G401 (cell line): Measurements from ENCODE around the gene RABL2B. TPM values are rescaled to one million over a fixed set of nuclear protein-coding genes. Genes with fewer than 3 reads are reported as not detected.

ENCODE experiments used
- DNase-seq: peaks from one replicate; pipeline ENCODE4 v3.0.0-alpha.2; 2015; ENCODE audit warnings: low spot score
- in situ Hi-C: cut with HindIII; loops from 2 replicates; pipeline ENCODE4 v1.10.0; 2016; ENCODE audit warnings: low sequenced_read_pairs, mixed read lengths
- total RNA-seq: library from RNA; depleted of rRNA; stranded (reverse); fragments of >200 nt; shearing (Covaris generic); gene quantifications from 2 replicates; pipeline ENCODE4 v1.2.3, GENCODE V29; 2014

RABL2B gene
- total RNA-seq, 1 experiment from 2014 or later: 24.8 TPM

DNA sequence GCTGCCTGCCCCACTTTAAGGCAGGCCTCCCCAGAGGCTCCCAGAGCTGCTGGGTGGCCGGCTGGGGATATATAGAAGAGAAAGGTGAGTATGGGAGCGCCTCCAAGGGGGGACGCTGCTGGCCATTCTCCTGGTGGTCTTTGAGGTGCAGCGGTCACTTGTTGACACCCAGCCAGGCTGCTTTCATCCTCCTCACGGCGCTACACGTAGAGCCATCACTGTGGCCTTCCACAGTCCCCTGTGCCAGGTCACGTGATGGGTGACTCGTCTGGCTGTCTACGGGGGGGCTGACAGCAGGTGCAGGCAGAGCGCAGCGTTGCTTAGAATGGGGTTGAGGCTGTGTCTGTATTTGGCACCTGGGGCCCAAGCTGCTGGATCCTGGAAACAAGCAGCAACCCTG, 43.5 kb downstream of the RABL2B start:
- in situ Hi-C loops: no loop called here

DNA sequence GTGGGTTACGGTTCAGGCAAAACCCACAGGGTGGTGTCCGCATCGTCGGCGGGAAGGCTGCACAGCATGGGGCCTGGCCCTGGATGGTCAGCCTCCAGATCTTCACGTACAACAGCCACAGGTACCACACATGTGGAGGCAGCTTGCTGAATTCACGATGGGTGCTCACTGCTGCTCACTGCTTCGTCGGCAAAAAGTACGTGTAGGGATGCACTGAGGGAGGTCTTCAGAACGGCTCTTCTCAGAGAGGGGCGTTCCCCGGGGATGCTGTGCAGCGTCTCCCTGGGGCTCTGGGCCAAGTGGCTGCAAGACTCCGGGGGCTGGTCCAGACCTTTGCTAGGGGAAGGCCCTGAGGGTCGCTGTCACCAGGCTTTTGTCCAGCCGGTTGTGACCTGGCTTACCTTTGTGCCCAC, 44.2 kb downstream of the RABL2B start:
- in situ Hi-C loops: no loop called here
- peak; percentile 5 for DNase-seq

More for the DNA sequence above, 43.5 kb downstream of the RABL2B start:
- DNase-seq: peak; percentile 72

- in situ Hi-C loops: no loop called here
- no peak for DNase-seq
These were observed 44.7 kb downstream of the RABL2B start for GRCh38 chr22:50738649-50739227.

DNA sequence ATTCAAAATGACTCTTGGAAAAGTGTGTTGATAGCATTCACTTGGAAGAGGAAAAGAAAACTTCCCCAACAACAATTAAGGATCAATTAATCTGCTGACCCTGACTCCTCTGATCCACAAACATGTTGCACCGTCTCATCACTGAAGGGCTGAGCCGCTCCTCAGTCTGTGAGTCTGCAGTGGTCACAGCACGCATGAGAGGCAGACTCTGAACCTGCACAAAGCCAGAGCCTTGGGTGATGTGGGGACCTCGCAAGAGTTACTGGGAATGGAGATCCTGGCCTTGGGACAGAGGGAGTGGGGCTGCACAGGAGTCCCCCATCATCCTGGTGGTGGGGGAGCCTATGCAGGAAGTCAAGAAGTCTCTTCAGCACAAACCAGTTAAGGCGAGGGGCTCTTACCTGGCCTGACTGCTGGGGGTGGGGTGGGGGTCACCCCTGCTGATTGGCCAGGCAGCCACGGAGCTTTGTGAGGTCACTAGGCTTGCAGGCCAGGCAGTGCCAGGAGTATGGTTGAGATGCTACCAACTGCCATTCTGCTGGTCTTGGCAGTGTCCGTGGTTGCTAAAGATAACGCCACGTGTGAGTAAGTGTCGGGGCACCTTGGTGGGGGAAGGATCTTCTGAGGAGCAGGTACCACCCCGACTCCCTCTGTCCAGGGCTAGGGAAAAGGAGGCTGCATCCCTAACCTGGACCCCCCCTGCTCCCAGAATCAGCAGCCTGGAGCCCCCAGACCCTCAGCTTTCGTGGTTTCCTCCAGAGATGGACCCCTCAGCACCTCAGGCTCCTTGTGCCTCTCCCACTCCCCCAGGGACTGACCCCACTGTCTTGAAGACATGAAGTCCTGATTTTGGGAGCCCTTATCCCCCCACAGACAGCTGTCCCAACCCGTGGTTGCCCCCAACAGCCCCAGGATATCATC, 45.4 kb downstream of the RABL2B start, which contains the start of gene ACR:
TSS of gene ACR (plus strand) at position 477 of the 921 bp plus-strand sequence. CDS start at position 509, 32 bp downstream.
- in situ Hi-C loops: no loop called here
- DNase-seq: peak; percentile 51

- in situ Hi-C loops: no loop called here
- no peak for DNase-seq
These were observed 47.8 kb downstream of the RABL2B start for GRCh38 chr22:50735739-50736030.

DNA sequence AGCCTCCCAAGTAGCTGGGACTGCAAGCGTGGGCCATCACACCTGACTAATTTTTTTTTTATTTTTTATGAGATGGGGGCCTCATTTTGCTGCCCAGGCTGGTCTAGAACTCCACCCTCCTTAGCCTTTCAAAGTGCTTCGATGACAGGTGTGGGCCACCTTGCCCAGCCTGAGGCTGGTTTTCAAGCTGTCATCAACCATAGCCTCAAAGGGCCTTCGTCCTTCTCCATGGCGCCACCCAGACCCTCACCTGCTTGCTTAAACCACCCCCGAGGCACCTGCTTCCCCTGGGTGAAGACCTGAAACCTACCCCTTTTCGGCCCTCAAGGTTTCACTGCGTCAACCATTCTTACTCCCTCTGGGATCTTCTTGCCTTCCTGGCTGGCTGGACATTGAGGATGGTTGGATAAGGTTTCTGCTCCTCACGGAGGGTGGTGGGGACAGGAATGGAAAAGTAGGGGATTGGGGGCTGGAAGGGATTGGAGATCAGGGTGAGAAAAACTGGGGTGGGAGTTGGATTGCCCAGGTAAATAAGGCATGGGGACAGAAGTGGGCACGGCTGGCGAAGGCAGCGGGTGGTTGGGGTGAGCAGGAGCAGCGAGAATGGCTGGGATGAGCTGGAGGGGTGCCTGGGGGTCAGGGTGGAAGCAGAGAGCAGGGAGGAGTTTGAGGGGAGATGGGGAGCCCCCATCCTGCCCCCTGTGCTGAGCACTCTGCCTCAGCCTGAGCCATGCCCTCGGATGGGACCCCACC, 48.3 kb downstream of the RABL2B start:
- in situ Hi-C loops: no loop called here
- DNase-seq: no peak

- DNase-seq: no peak
- in situ Hi-C loops: no loop called here
These were observed 49.1 kb downstream of the RABL2B start for GRCh38 chr22:50734343-50734771.

GRCh38 chr22:50733521-50734342, 49.7 kb downstream of the RABL2B start:
- peak; percentile 83 for DNase-seq
- in situ Hi-C loops: no loop called here

DNA sequence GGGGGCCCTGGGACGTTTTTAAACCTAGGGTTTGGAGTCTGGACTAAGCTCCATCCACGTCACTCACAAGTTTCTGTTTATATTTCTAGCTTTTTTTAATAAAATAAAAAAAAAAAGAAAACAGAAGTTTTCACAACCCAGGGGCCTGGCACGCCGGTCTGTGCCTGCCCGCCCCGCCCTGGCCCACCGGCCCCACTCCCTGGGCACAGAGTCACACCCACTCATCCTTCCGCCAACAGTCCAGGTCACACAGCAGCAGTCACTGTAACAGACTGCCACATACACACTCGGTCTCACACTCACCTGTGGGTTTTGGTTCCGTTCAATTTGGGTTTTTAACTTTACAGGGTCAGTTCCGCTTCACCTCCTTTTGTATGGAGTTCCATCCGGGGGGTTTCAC, 50.8 kb downstream of the RABL2B start:
- DNase-seq: peak; percentile 13
- in situ Hi-C loops: no loop called here

- in situ Hi-C loops: no loop called here
- peak; percentile 74 for DNase-seq
These were observed 51.4 kb downstream of the RABL2B start for GRCh38 chr22:50731811-50732624.

DNA sequence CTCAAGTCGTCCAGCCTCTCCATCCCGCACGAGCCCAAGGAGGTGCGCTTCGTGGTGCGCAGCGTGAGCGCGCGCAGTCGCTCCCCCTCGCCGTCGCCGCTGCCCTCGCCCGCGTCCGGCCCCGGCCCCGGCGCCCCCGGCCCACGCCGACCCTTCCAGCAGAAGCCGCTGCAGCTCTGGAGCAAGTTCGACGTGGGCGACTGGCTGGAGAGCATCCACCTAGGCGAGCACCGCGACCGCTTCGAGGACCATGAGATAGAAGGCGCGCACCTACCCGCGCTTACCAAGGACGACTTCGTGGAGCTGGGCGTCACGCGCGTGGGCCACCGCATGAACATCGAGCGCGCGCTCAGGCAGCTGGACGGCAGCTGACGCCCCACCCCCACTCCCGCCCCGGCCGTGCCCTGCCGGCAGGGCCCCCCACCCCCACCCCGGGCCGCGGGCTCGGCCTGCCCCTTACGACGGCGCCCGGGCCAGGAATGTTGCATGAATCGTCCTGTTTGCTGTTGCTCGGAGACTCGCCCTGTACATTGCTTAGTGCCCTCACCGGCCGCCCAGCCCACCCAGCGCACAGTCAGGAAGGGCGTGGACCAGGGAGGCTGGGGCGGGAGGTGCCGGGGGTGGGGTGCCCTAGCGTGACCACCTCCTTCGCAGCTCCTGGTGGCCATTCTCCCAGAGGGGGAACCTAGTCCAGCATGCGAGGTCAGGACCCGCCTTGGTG, 52.3 kb downstream of the RABL2B start:
- DNase-seq: no peak
- in situ Hi-C loops: no loop called here

DNA sequence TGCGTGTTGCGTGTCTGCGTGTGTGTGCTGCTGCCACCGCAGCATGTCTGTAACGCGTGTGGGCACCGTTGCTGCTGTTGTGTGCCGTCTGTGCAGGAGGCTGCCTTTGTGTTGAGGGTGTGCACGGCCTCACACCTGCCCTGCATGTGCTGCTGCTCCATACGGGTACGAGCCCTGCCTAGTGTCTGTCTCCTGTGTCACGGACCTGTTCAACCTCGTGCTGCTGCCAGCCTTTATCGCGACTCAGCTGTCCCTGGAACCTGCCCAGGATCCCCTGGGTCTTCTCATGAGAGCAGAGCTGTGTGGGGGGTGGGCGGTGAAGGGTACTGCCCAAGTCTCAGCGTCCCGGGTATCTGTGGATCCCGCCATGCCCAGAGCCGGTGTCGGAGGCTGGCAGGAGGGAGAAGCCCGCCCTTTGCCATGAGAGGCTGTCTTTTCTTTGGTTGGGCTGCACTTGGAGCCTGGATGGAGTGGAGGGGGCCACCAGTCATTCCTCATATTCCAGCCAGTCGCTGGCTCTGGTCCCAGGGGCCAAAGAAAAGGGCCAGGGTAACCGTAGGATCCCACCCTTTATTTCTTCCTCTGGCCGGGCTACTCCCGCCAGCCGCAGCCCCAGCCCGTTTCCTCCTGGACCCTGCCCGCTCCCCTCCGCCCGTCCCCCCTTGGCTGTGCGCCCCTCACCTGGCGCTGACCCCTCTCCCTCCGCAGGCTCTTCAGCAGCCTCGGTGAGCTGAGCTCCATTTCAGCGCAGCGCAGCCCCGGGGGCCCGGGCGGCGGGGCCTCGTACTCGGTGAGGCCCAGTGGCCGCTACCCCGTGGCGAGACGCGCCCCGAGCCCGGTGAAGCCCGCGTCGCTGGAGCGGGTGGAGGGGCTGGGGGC, 53.2 kb downstream of the RABL2B start:
- peak; percentile 48 for DNase-seq
- in situ Hi-C loops: no loop called here

DNA sequence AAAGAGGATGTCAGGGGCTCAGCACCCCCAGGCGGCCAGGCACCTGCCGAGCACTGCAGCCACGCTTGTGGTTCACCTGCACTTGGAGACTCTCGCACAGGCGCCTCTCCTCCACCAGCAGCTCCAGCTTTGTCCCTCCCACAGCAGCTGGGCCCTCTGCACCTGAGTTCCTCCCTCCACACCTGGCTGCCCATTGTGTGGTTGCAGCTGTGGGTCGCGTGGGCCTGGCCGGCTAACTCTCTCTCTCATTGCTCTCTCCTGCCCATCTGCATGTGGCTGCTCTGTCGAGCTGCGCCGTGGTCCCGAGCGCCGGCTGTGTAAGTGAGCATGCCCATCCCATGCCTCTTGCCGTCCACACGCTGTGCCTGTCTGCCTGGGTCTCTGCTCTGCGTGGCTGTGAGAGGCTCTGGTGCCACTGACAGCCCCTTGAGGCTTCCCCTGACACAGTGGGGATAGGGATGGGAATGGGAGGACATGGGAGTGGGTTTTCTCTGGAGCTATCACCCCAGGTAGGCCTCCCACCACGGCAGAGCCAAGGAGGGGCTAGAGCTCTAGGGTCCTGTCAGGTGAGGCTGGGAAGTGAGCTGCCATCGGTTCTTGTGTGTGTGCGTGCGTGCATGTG, 53.9 kb downstream of the RABL2B start:
- in situ Hi-C loops: no loop called here
- peak; percentile 50 for DNase-seq

- DNase-seq: peak; percentile 1
- in situ Hi-C loops: no loop called here
These were observed 54.9 kb downstream of the RABL2B start for GRCh38 chr22:50728523-50728931.

DNA sequence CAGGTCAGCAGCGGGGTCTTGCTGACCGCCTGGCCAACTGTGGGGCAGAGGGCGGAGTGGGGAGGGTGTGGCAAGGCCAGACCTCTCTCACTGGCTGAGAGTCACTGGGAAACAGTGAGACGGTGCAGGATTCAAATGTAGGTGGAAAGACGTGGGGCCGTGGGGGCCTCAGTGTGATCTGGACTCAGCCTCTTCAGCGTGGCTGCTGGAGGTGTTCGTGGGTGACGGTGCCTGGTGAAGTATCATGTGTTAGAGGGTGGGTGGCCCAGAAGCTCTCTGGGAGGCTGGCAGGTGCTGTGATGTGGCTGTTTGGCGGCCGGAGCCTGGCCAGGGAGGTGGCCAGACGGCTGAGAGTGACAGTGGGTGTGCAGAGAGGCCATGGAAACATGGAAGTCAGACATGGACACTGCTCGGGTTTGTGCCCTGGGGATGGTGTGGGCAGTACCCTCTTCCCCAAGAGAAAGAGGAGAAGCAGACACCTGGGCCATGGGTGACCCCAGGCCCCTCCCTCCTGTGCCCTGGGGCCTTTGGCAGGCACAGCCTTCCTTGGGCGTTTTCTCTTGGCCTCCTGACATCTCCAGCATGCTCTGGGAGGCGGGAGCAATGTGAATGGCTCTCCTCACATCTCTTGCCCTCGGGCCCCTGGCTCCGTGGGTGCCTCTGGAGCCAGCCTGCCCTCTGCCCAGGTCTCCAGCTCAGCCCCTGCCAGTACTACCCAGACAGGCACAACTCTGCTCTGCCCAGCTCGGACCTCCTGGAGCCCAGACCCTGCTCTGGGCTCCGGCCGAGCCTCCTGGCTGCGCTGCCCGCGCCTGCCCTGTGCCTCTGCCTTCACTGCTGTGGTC, 55.5 kb downstream of the RABL2B start:
- DNase-seq: peak; percentile 34
- in situ Hi-C loops: no loop called here
